ENCODE measurements around the gene HSDL1. TPM values are rescaled to one million over a fixed set of nuclear protein-coding genes. Genes with fewer than 3 reads are reported as not detected.

HSDL1 gene
- total RNA-seq, 1 donor from 2014 or later = 31.0 TPM

GRCh38 chr16:84081446-84081989 lies 63.5 kb downstream of the HSDL1 start:
- intact Hi-C loops (cut with DNase I) = loop anchor here (10.0 kb wide), 1 partner anchor 103 kb away; the partner anchor contains the start of gene TAF1C
- ATAC-seq = no peak
- H3K9me3 ChIP-seq = no peaks in the 10 kb centered on the region
- peaks cover 86% of the 10 kb centered on the region for H3K36me3 ChIP-seq
- no peak overlapping the region for H3K4me3 ChIP-seq
- H3K27me3 ChIP-seq = no peaks in the 10 kb centered on the region
- DNase-seq = no peak
- TF ChIP-seq CTCF (IDR thresholded peaks at IDR 0.05) = no peak
- peaks cover 11% of the 10 kb centered on the region for H3K4me1 ChIP-seq
- H3K27ac ChIP-seq = no peak overlapping the region

GRCh38 chr16:84080813-84081212 lies 64.2 kb downstream of the HSDL1 start:
- intact Hi-C loops (cut with DNase I) = loop anchor here (10.0 kb wide), 1 partner anchor 104 kb away; the partner anchor contains the start of gene TAF1C
- ATAC-seq (no peak), DNase-seq (no peak)
- Histone ChIP-seq H3K4me3 (no peak overlapping the region), H3K36me3 (peaks cover 86% of the 10 kb centered on the region), H3K4me1 (peaks cover 7% of the 10 kb centered on the region), H3K27ac (no peak overlapping the region), H3K27me3 (no peaks in the 10 kb centered on the region), H3K9me3 (no peaks in the 10 kb centered on the region)
- no peak for TF ChIP-seq CTCF (IDR thresholded peaks at IDR 0.05)

GRCh38 chr16:84080378-84080777 lies 64.6 kb downstream of the HSDL1 start:
- peaks cover 88% of the 10 kb centered on the region for H3K36me3 ChIP-seq
- intact Hi-C loops (cut with DNase I) = loop anchor here (10.0 kb wide), 1 partner anchor 104 kb away; the partner anchor contains the start of gene TAF1C

GRCh38 chr16:84079664-84080063 lies 65.3 kb downstream of the HSDL1 start:
- intact Hi-C loops (cut with DNase I) = loop anchor here (10.0 kb wide), 1 partner anchor 105 kb away; the partner anchor contains the start of gene TAF1C

More at GRCh38 chr16:84080378-84080777, 64.6 kb downstream of the HSDL1 start:
- ATAC-seq = no peak
- Histone ChIP-seq H3K9me3 (no peaks in the 10 kb centered on the region), H3K27me3 (no peaks in the 10 kb centered on the region), H3K4me1 (peaks cover 6% of the 10 kb centered on the region), H3K4me3 (no peak overlapping the region), H3K27ac (no peak overlapping the region)
- no peak for TF ChIP-seq CTCF (IDR thresholded peaks at IDR 0.05)
- DNase-seq = no peak

GRCh38 chr16:84075376-84075775 lies 69.6 kb downstream of the HSDL1 start:
- intact Hi-C loops (cut with DNase I) = no loop called here
- H3K27me3 ChIP-seq = no peaks in the 10 kb centered on the region
- no peak overlapping the region for H3K4me3 ChIP-seq
- no peaks in the 10 kb centered on the region for H3K9me3 ChIP-seq
- H3K36me3 ChIP-seq = peaks cover 96% of the 10 kb centered on the region
- DNase-seq = no peak
- no peak for ATAC-seq
- no peak overlapping the region for H3K27ac ChIP-seq
- no peaks in the 10 kb centered on the region for H3K4me1 ChIP-seq
- no peak for TF ChIP-seq CTCF (IDR thresholded peaks at IDR 0.05)

More at GRCh38 chr16:84079664-84080063, 65.3 kb downstream of the HSDL1 start:
- no peak for TF ChIP-seq CTCF (IDR thresholded peaks at IDR 0.05)
- DNase-seq = no peak
- ATAC-seq = no peak
- peaks cover 95% of the 10 kb centered on the region for H3K36me3 ChIP-seq
- no peak overlapping the region for H3K27ac ChIP-seq
- H3K27me3 ChIP-seq = no peaks in the 10 kb centered on the region
- H3K4me1 ChIP-seq = peaks cover under 1% of the 10 kb centered on the region
- H3K4me3 ChIP-seq = no peak overlapping the region
- no peaks in the 10 kb centered on the region for H3K9me3 ChIP-seq

Data from upper lobe of right lung (tissue), 1 donor.